GM10248 (cell line): ENCODE measurements around the gene USP2.
"Not testable (repeated sequence)": the region's sequence is repeated elsewhere in the genome, so short reads cannot be mapped to it uniquely, and the experiment has no call there.

Experiments
- CTCF ChIA-PET: fragments of 300-600 bp; sonication (Branson Sonifier 250); formaldehyde crosslinking; extraction: SDS; loops from one replicate; lab custom pipeline; 2021; ENCODE audit warnings: antibody characterized with exemption; lab: Yijun Ruan, JAX
- POLR2A ChIA-PET: fragments of 350-650 bp; sonication (Branson Sonifier 250); formaldehyde crosslinking; extraction: SDS; loops from one replicate; lab custom pipeline; 2020; ENCODE audit warnings: antibody characterized with exemption; lab: Yijun Ruan, JAX
- DNase-seq: peaks from one replicate; pipeline ENCODE4 v3.0.0; 2012; ENCODE audit errors: extremely low spot score
- CTCF ChIP-seq: IDR thresholded peaks from 2 replicates; pipeline ENCODE4 v1.5.1; 2012; ENCODE audit warnings: mild to moderate bottlenecking, low read depth; ENCODE audit errors: extremely low read depth, missing control alignments, control extremely low read depth

Gene USP2

GRCh38 chr11:119409731-119410130, 28.2 kb upstream of the USP2 start:
- no peak for TF ChIP-seq CTCF
- DNase-seq: no peak
- CTCF ChIA-PET: interaction anchor here (1.2 to 2.3 kb wide), 5 partner anchors 8 to 71 kb away, joined by 3 to 7 read pairs (median 5); partner anchors contain the start of genes THY1 and USP2
- POLR2A ChIA-PET: no interaction called here

- ChIA-PET POLR2A (no interaction called here), CTCF (no interaction called here)
- DNase-seq: no peak
- TF ChIP-seq CTCF: no peak
Measured at GRCh38 chr11:119406005-119406404, 24.5 kb upstream of the USP2 start.

- POLR2A ChIA-PET, DNase-seq: not testable (repeated sequence)
- CTCF ChIA-PET: interaction anchor here (1.0 kb wide), 1 partner anchor 25 kb away, joined by 4 read pairs; no protein-coding TSS in a partner anchor
Measured at GRCh38 chr11:119405448-119405847, 24.0 kb upstream of the USP2 start.

- POLR2A ChIA-PET: no interaction called here
- CTCF ChIA-PET: interaction anchor here (1.0 kb wide), 1 partner anchor 24 kb away, joined by 4 read pairs; no protein-coding TSS in a partner anchor
- no peak for TF ChIP-seq CTCF
- DNase-seq: no peak
Measured at GRCh38 chr11:119404872-119405271, 23.4 kb upstream of the USP2 start.

- DNase-seq: no peak
- TF ChIP-seq CTCF: no peak
- ChIA-PET CTCF (interaction anchor here (0.9 to 1.3 kb wide), 2 partner anchors 20 to 47 kb away, joined by 4 to 5 read pairs; no protein-coding TSS in a partner anchor), POLR2A (no interaction called here)
Measured at GRCh38 chr11:119403021-119403420, 21.5 kb upstream of the USP2 start.

- no peak for DNase-seq
- POLR2A ChIA-PET: interaction anchor here (0.5 kb wide), 1 partner anchor 322 kb away, joined by 3 read pairs; no protein-coding TSS in a partner anchor
- TF ChIP-seq CTCF: no peak
- CTCF ChIA-PET: interaction anchor here (0.9 kb wide), 1 partner anchor 46 kb away, joined by 4 read pairs; no protein-coding TSS in a partner anchor
Measured at GRCh38 chr11:119402470-119402869, 21.0 kb upstream of the USP2 start.

- POLR2A ChIA-PET: no interaction called here
- CTCF ChIA-PET: interaction anchor here (1.1 kb wide), 1 partner anchor 74 kb away, joined by 3 read pairs; no protein-coding TSS in a partner anchor
Measured at GRCh38 chr11:119400860-119401259, 19.4 kb upstream of the USP2 start.

More at GRCh38 chr11:119400860-119401259, 19.4 kb upstream of the USP2 start:
- no peak for DNase-seq
- TF ChIP-seq CTCF: no peak
